ENCODE results near the gene TAPT1.

Gene TAPT1

GRCh38 chr4:16136827-16137226 lies 89.4 kb downstream of the TAPT1 start:
- Histone ChIP-seq H2AFZ (ENCODE audit: low read length) (no peak overlapping the region), H3K27me3 (ENCODE audit: insufficient read depth, low read length, poor library complexity, severe bottlenecking) (no peaks in the 10 kb centered on the region), H4K20me1 (ENCODE audit: insufficient read depth, low read length, poor library complexity, severe bottlenecking) (no peaks in the 10 kb centered on the region), H3K9ac (ENCODE audit: low read depth, low read length, poor library complexity, severe bottlenecking) (no peak overlapping the region), H3K4me3 (ENCODE audit: low read length, poor library complexity, severe bottlenecking) (no peak overlapping the region), H3K9me3 (ENCODE audit: insufficient read depth, low read depth, low read length) (peaks cover 5% of the 10 kb centered on the region; the same call in 1 of the 2 replicates), H3K36me3 (ENCODE audit: insufficient read depth, low read length) (no peaks in the 10 kb centered on the region), H3F3A (ENCODE audit: low read depth) (no peaks in the 10 kb centered on the region), H3K79me2 (ENCODE audit: insufficient read depth, low read length) (no peaks in the 10 kb centered on the region), H3K4me1 (ENCODE audit: insufficient read depth, low read length, poor library complexity, severe bottlenecking) (no peaks in the 10 kb centered on the region), H3K4me2 (ENCODE audit: low read depth, low read length, poor library complexity, severe bottlenecking) (no peak overlapping the region), H3K9me2 (replicated peaks; ENCODE audit: low read depth, low read length) (no peaks in the 10 kb centered on the region)
- TF ChIP-seq CTCF (conservative IDR thresholded peaks at IDR 0.05; ENCODE audit: low read length) (no peak), EZH2phosphoT487 (IDR thresholded peaks at IDR 0.05; ENCODE audit: borderline replicate concordance) (no peak)

- H3K27me3 ChIP-seq (ENCODE audit: insufficient read depth, low read length, poor library complexity, severe bottlenecking): no peaks in the 10 kb centered on the region
- H3K9me3 ChIP-seq (ENCODE audit: insufficient read depth, low read depth, low read length): peaks cover 5% of the 10 kb centered on the region; the same call in 1 of the 2 replicates
- H2AFZ ChIP-seq (ENCODE audit: low read length): no peak overlapping the region
- no peak overlapping the region for H3K9ac ChIP-seq (ENCODE audit: low read depth, low read length, poor library complexity, severe bottlenecking)
- H3K79me2 ChIP-seq (ENCODE audit: insufficient read depth, low read length): no peaks in the 10 kb centered on the region
- H3K4me2 ChIP-seq (ENCODE audit: low read depth, low read length, poor library complexity, severe bottlenecking): no peak overlapping the region
- H3K4me3 ChIP-seq (ENCODE audit: low read length, poor library complexity, severe bottlenecking): no peak overlapping the region
- TF ChIP-seq EZH2phosphoT487 (IDR thresholded peaks at IDR 0.05; ENCODE audit: borderline replicate concordance) (no peak), CTCF (conservative IDR thresholded peaks at IDR 0.05; ENCODE audit: low read length) (no peak)
- no peaks in the 10 kb centered on the region for H3K9me2 ChIP-seq (replicated peaks; ENCODE audit: low read depth, low read length)
- H3F3A ChIP-seq (ENCODE audit: low read depth): no peaks in the 10 kb centered on the region
- H3K4me1 ChIP-seq (ENCODE audit: insufficient read depth, low read length, poor library complexity, severe bottlenecking): no peaks in the 10 kb centered on the region
- H4K20me1 ChIP-seq (ENCODE audit: insufficient read depth, low read length, poor library complexity, severe bottlenecking): no peaks in the 10 kb centered on the region
- H3K36me3 ChIP-seq (ENCODE audit: insufficient read depth, low read length): no peaks in the 10 kb centered on the region
Observed at GRCh38 chr4:16136311-16136710, 90.0 kb downstream of the TAPT1 start.

- H4K20me1 ChIP-seq (ENCODE audit: insufficient read depth, low read length, poor library complexity, severe bottlenecking): no peaks in the 10 kb centered on the region
- H3K9ac ChIP-seq (ENCODE audit: low read depth, low read length, poor library complexity, severe bottlenecking): no peak overlapping the region
- no peak overlapping the region for H3K4me3 ChIP-seq (ENCODE audit: low read length, poor library complexity, severe bottlenecking)
- no peaks in the 10 kb centered on the region for H3K36me3 ChIP-seq (ENCODE audit: insufficient read depth, low read length)
- H3K9me2 ChIP-seq (replicated peaks; ENCODE audit: low read depth, low read length): no peaks in the 10 kb centered on the region
- no peak overlapping the region for H3K4me2 ChIP-seq (ENCODE audit: low read depth, low read length, poor library complexity, severe bottlenecking)
- peaks cover 5% of the 10 kb centered on the region; the same call in 1 of the 2 replicates for H3K9me3 ChIP-seq (ENCODE audit: insufficient read depth, low read depth, low read length)
- no peak overlapping the region for H2AFZ ChIP-seq (ENCODE audit: low read length)
- H3K4me1 ChIP-seq (ENCODE audit: insufficient read depth, low read length, poor library complexity, severe bottlenecking): no peaks in the 10 kb centered on the region
- H3K27me3 ChIP-seq (ENCODE audit: insufficient read depth, low read length, poor library complexity, severe bottlenecking): no peaks in the 10 kb centered on the region
- H3F3A ChIP-seq (ENCODE audit: low read depth): no peaks in the 10 kb centered on the region
- TF ChIP-seq CTCF (conservative IDR thresholded peaks at IDR 0.05; ENCODE audit: low read length): no peak
- no peak for TF ChIP-seq EZH2phosphoT487 (IDR thresholded peaks at IDR 0.05; ENCODE audit: borderline replicate concordance)
- H3K79me2 ChIP-seq (ENCODE audit: insufficient read depth, low read length): no peaks in the 10 kb centered on the region
Observed at GRCh38 chr4:16133406-16133805, 92.9 kb downstream of the TAPT1 start.

Measured in Loucy (cell line).